ENCODE results near the gene ROBO1.

The ROBO1 gene

GRCh38 chr3:78645628-78646310 is 1122.0 kb downstream of the ROBO1 start:
- no peak for DNase-seq

- DNase-seq, result no peak
These were observed 1123.0 kb downstream of the ROBO1 start for GRCh38 chr3:78644847-78645246.

- no peak for DNase-seq
These were observed 1125.4 kb downstream of the ROBO1 start for GRCh38 chr3:78642226-78643035.

GRCh38 chr3:78641703-78642102 is 1126.1 kb downstream of the ROBO1 start:
- DNase-seq, result no peak

- DNase-seq, result no peak
These were observed 1133.5 kb downstream of the ROBO1 start for GRCh38 chr3:78634316-78634715.

- no peak for DNase-seq
These were observed 1134.2 kb downstream of the ROBO1 start for GRCh38 chr3:78633626-78634025.

GRCh38 chr3:78632925-78633553 is 1134.8 kb downstream of the ROBO1 start:
- DNase-seq, result no peak

- no peak for DNase-seq
These were observed 1138.3 kb downstream of the ROBO1 start for GRCh38 chr3:78629544-78629943.

GRCh38 chr3:78621061-78621716 is 1146.6 kb downstream of the ROBO1 start:
- DNase-seq, result no peak

GRCh38 chr3:78614486-78614885 is 1153.3 kb downstream of the ROBO1 start:
- DNase-seq, result no peak

GRCh38 chr3:78613421-78613879 is 1154.3 kb downstream of the ROBO1 start:
- no peak for DNase-seq

- DNase-seq, result no peak
These were observed 1156.5 kb downstream of the ROBO1 start for GRCh38 chr3:78611278-78611677.

GRCh38 chr3:78610462-78611125 is 1157.2 kb downstream of the ROBO1 start:
- DNase-seq, result no peak

- DNase-seq, result no peak
These were observed 1161.0 kb downstream of the ROBO1 start for GRCh38 chr3:78606756-78607155.

- no peak for DNase-seq
These were observed 1162.6 kb downstream of the ROBO1 start for GRCh38 chr3:78605178-78605577.

- DNase-seq, result no peak
These were observed 1163.5 kb downstream of the ROBO1 start for GRCh38 chr3:78604341-78604740.

GRCh38 chr3:78601249-78601648 is 1166.5 kb downstream of the ROBO1 start:
- DNase-seq, result no peak

GRCh38 chr3:78589778-78590177 is 1178.0 kb downstream of the ROBO1 start:
- no peak for DNase-seq

GRCh38 chr3:78588906-78589621 is 1178.7 kb downstream of the ROBO1 start:
- DNase-seq, result no peak

GRCh38 chr3:78580681-78581080 is 1187.1 kb downstream of the ROBO1 start:
- no peak for DNase-seq

- no peak for DNase-seq
These were observed 1196.3 kb downstream of the ROBO1 start for GRCh38 chr3:78571486-78571885.

GRCh38 chr3:78570496-78570895 is 1197.3 kb downstream of the ROBO1 start:
- DNase-seq, result no peak
